Liver (tissue), 9 donors: ENCODE results near the gene ARHGAP6. TPM values are rescaled to one million over a fixed set of nuclear protein-coding genes. Genes with fewer than 3 reads are reported as not detected.

Experiments
- DNase-seq: peaks from one replicate; pipeline ENCODE4 v3.0.0-alpha.2; 2017; ENCODE audit warnings: low spot score
- H3K27ac ChIP-seq, 2 donors: one replicate each; pipeline ENCODE4 v1.7.0; 2013; ENCODE audit warnings: inconsistent platforms in 2 of 2, low read length in 2 of 2, control low read depth in 1 of 2, low read depth in 1 of 2, mild to moderate bottlenecking in 1 of 2
- H3K27me3 ChIP-seq, 4 donors: one replicate each; pipeline versions ENCODE4 v1.6.1 to v1.7.0; 2013; ENCODE audit warnings: low read length in 3 of 4, inconsistent platforms in 1 of 4, mild to moderate bottlenecking in 1 of 4, moderate library complexity in 1 of 4; ENCODE audit not compliant: control insufficient read depth in 4 of 4, insufficient read depth in 4 of 4
- H3K36me3 ChIP-seq, 4 donors: one replicate each; pipeline versions ENCODE4 v1.6.1 to v1.7.0; 2013; ENCODE audit warnings: low read length in 3 of 4, mild to moderate bottlenecking in 3 of 4, low read depth in 1 of 4, moderate library complexity in 1 of 4; ENCODE audit not compliant: control insufficient read depth in 4 of 4, insufficient read depth in 3 of 4
- H3K4me1 ChIP-seq, 4 donors: one replicate each; pipeline versions ENCODE4 v1.6.1 to v1.7.0; 2013; ENCODE audit warnings: low read length in 3 of 4, mild to moderate bottlenecking in 3 of 4, moderate library complexity in 1 of 4; ENCODE audit not compliant: control insufficient read depth in 4 of 4, insufficient read depth in 4 of 4
- H3K4me3 ChIP-seq, 3 donors: one replicate each; pipeline versions ENCODE4 v1.6.1 to v1.7.0; 2013; ENCODE audit warnings: low read length in 3 of 3, control low read depth in 1 of 3, low read depth in 1 of 3, mild to moderate bottlenecking in 1 of 3
- H3K9ac ChIP-seq, 2 donors: one replicate each; pipeline ENCODE4 v1.7.0; 2013; ENCODE audit warnings: low read length in 2 of 2, mild to moderate bottlenecking in 2 of 2, moderate library complexity in 2 of 2, control low read depth in 1 of 2, low read depth in 1 of 2
- H3K9me3 ChIP-seq, 4 donors: one replicate each; pipeline versions ENCODE4 v1.6.1 to v1.7.0; 2013; ENCODE audit warnings: low read length in 3 of 4; ENCODE audit not compliant: control insufficient read depth in 4 of 4
- CTCF ChIP-seq: fragments of 150-350 bp; IDR thresholded peaks from 2 replicates; pipeline ENCODE4 v1.5.1; 2017; ENCODE audit warnings: improper control_type of control experiment, low read depth, low read length; ENCODE audit not compliant: missing input control
- EGR1 ChIP-seq, 2 donors: IDR thresholded peaks; 2 replicates each; pipeline ENCODE4 v1.6.1; 2016 to 2018; ENCODE audit warnings: antibody characterized with exemption in 2 of 2, low read depth in 2 of 2
- FOXA1 ChIP-seq: IDR thresholded peaks from 2 replicates; pipeline ENCODE4 v1.6.1; 2016; ENCODE audit warnings: antibody characterized with exemption
- FOXA2 ChIP-seq: IDR thresholded peaks from 2 replicates; pipeline ENCODE4 v1.6.1; 2016; ENCODE audit warnings: antibody characterized with exemption
- GABPA ChIP-seq, 2 donors: IDR thresholded peaks in 1 of 2; conservative IDR thresholded peaks in 1 of 2; 2 replicates each; pipeline ENCODE4 v1.6.1; 2016; ENCODE audit warnings: antibody characterized with exemption in 2 of 2, mild to moderate bottlenecking in 1 of 2, moderate library complexity in 1 of 2
- HNF4A ChIP-seq, 2 donors: conservative IDR thresholded peaks; 2 replicates each; pipeline ENCODE4 v1.6.1; 2016; ENCODE audit warnings: antibody characterized with exemption in 2 of 2, mild to moderate bottlenecking in 2 of 2
- HNF4G ChIP-seq: IDR thresholded peaks from 2 replicates; pipeline ENCODE4 v1.6.1; 2016; ENCODE audit warnings: antibody characterized with exemption
- WGBS: extraction: QIAGEN DNeasy Blood & Tissue Kit; methylation state at CpG from one replicate; pipeline ENCODE4 v1.1.7; 2013; 5-methylcytosine and 5-hydroxymethylcytosine counted together
- polyA plus RNA-seq, 2 donors: library from polyadenylated mRNA; stranded (reverse) in 1 of 2; unstranded in 1 of 2; fragments of 200-250 nt in 1 of 2; fragments of >200 nt in 1 of 2; fragmentation: Nextera tagmentation in 1 of 2; extraction: Ambion mirVana in 1 of 2; gene quantifications; one replicate each; pipeline versions ENCODE4 v1.2.1 to v1.2.3, GENCODE V29; 2013 to 2015
- total RNA-seq, 2 donors: library from RNA; depleted of rRNA; stranded (reverse); fragments of >200 nt; gene quantifications; one replicate each; pipeline ENCODE4 v1.2.3, GENCODE V29; 2014
- TF ChIP-seq, protein P1 (sequence below): IDR thresholded peaks from 2 replicates; pipeline ENCODE4 v1.6.1; 2016; ENCODE audit warnings: antibody characterized with exemption
- TF ChIP-seq, protein P2 (sequence below): IDR thresholded peaks from 2 replicates; pipeline ENCODE4 v1.6.1; 2016; ENCODE audit warnings: antibody characterized with exemption, mild to moderate bottlenecking
- donor health status: healthy.
- donor health status: healthy.
- donor health status: healthy.
- donor health status: healthy.
- donor health status: healthy.

ARHGAP6 gene
- total and polyA plus RNA-seq, 4 donors: 0.10 to 2.2 (median 0.65) TPM

GRCh38 chrX:11395859-11396258 lies 269.9 kb downstream of the ARHGAP6 start:
- H3K9me3 ChIP-seq: no peaks in the 10 kb centered on the region
- H3K4me3 ChIP-seq: no peak overlapping the region
- no peaks in the 10 kb centered on the region for H3K4me1 ChIP-seq
- H3K36me3 ChIP-seq: no peaks in the 10 kb centered on the region
- H3K27ac ChIP-seq: no peak overlapping the region
- H3K9ac ChIP-seq: no peak overlapping the region
- whole genome bisulfite sequencing: 69% methylated on average over 1 of the region's 1 CpG
- no peaks in the 10 kb centered on the region for H3K27me3 ChIP-seq
- TF ChIP-seq, protein P1, sequence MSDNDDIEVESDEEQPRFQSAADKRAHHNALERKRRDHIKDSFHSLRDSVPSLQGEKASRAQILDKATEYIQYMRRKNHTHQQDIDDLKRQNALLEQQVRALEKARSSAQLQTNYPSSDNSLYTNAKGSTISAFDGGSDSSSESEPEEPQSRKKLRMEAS: no peak
- TF ChIP-seq FOXA1: no peak
- DNase-seq: no peak

- no peaks in the 10 kb centered on the region for H3K27me3 ChIP-seq
- H3K4me1 ChIP-seq: no peaks in the 10 kb centered on the region
- H3K4me3 ChIP-seq: no peak overlapping the region
- WGBS: 96% methylated on average over 2 of the region's 2 CpGs
- no peak overlapping the region for H3K9ac ChIP-seq
- no peaks in the 10 kb centered on the region for H3K9me3 ChIP-seq
- no peaks in the 10 kb centered on the region for H3K36me3 ChIP-seq
- DNase-seq: no peak
- no peak overlapping the region for H3K27ac ChIP-seq
- TF ChIP-seq GABPA (IDR thresholded peaks at IDR 0.05 in 1 of 2, conservative IDR thresholded peaks at IDR 0.05 in 1 of 2): no peak
- TF ChIP-seq CTCF: no peak
- no peak for TF ChIP-seq FOXA2
- TF ChIP-seq HNF4G: no peak
- TF ChIP-seq, protein P2, sequence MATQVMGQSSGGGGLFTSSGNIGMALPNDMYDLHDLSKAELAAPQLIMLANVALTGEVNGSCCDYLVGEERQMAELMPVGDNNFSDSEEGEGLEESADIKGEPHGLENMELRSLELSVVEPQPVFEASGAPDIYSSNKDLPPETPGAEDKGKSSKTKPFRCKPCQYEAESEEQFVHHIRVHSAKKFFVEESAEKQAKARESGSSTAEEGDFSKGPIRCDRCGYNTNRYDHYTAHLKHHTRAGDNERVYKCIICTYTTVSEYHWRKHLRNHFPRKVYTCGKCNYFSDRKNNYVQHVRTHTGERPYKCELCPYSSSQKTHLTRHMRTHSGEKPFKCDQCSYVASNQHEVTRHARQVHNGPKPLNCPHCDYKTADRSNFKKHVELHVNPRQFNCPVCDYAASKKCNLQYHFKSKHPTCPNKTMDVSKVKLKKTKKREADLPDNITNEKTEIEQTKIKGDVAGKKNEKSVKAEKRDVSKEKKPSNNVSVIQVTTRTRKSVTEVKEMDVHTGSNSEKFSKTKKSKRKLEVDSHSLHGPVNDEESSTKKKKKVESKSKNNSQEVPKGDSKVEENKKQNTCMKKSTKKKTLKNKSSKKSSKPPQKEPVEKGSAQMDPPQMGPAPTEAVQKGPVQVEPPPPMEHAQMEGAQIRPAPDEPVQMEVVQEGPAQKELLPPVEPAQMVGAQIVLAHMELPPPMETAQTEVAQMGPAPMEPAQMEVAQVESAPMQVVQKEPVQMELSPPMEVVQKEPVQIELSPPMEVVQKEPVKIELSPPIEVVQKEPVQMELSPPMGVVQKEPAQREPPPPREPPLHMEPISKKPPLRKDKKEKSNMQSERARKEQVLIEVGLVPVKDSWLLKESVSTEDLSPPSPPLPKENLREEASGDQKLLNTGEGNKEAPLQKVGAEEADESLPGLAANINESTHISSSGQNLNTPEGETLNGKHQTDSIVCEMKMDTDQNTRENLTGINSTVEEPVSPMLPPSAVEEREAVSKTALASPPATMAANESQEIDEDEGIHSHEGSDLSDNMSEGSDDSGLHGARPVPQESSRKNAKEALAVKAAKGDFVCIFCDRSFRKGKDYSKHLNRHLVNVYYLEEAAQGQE: no peak
Observed at GRCh38 chrX:11393949-11394654, 271.6 kb downstream of the ARHGAP6 start.

DNA sequence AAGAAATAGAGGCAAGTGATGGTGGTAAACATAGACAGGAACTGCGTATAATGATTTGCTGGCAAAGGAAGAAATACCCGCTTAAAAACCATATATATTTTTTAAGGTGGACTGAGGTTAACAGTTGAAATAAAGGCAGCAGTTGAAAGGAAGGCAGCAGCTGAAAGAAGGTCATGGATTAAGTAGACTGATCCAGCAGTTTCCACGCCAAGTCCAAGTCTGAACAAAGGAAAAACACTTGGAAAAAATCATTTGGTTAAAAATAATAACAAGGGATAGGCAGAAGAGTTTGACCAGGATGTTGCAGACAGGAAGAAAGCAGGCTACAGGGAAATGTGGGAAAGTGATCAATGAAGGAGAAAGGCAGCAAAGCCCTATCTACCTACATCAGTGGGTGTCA lies 278.9 kb downstream of the ARHGAP6 start:
- Histone ChIP-seq H3K9ac (no peak overlapping the region), H3K4me3 (no peak overlapping the region), H3K4me1 (no peaks in the 10 kb centered on the region), H3K36me3 (no peaks in the 10 kb centered on the region), H3K27me3 (no peaks in the 10 kb centered on the region), H3K9me3 (no peaks in the 10 kb centered on the region), H3K27ac (no peak overlapping the region)
- no peak for DNase-seq
- 76% methylated on average over 3 of the region's 3 CpGs for WGBS
- TF ChIP-seq FOXA2 (no peak), EGR1 (IDR thresholded peaks at IDR 0.05; ENCODE audit: low read depth in 2 of 2) (no peak), HNF4A (conservative IDR thresholded peaks at IDR 0.05) (no peak)
